Keratinocyte (primary cell): ENCODE results near the gene ABCA12. TPM values are rescaled to one million over a fixed set of nuclear protein-coding genes. Genes with fewer than 3 reads are reported as not detected.

Experiments
- DNase-seq: peaks from one replicate; pipeline ENCODE4 v3.0.0-alpha.2; 2011; ENCODE audit warnings: low read depth, missing footprints, low spot score
- FAIRE-seq: peaks from 2 replicates; lab custom pipeline; 2011; peaks lifted over from hg19 to GRCh38; lab: Jason Lieb, UNC
- H2AFZ ChIP-seq: 2 replicates; pipeline ENCODE4 v1.6.0; 2012; ENCODE audit warnings: low read length, control low read depth, inconsistent platforms; ENCODE audit not compliant: control insufficient read depth
- H3K27ac ChIP-seq: 2 replicates; pipeline ENCODE4 v1.5.1; 2011; ENCODE audit warnings: low read length; ENCODE audit not compliant: control insufficient read depth, insufficient read depth
- H3K27me3 ChIP-seq: 3 replicates; pipeline ENCODE4 v1.6.0; 2011; ENCODE audit warnings: low read length; ENCODE audit not compliant: control insufficient read depth, insufficient read depth; ENCODE audit errors: extremely low read depth
- H3K36me3 ChIP-seq, 2 experiments: 2 replicates in 1 of 2; 3 replicates in 1 of 2; pipeline ENCODE4 v1.5.1; 2011; ENCODE audit warnings: low read length in 2 of 2, mild to moderate bottlenecking in 1 of 2; ENCODE audit not compliant: control insufficient read depth in 2 of 2, insufficient read depth in 2 of 2; ENCODE audit errors: extremely low read depth in 1 of 2
- H3K4me1 ChIP-seq: 3 replicates; pipeline ENCODE4 v1.5.1; 2011; ENCODE audit warnings: low read length; ENCODE audit not compliant: control insufficient read depth, insufficient read depth; ENCODE audit errors: extremely low read depth
- H3K4me2 ChIP-seq: 3 replicates; pipeline ENCODE4 v1.6.0; 2011; ENCODE audit warnings: low read depth, low read length; ENCODE audit not compliant: control insufficient read depth, insufficient read depth; ENCODE audit errors: extremely low read depth
- H3K4me3 ChIP-seq, 3 experiments: fragments of 200-600 bp in 1 of 3; sonication (generic) in 1 of 3; 2 replicates in 2 of 3; 3 replicates in 1 of 3; pipeline ENCODE4 v1.5.1; 2011 to 2016; ENCODE audit warnings: low read length in 3 of 3, mild to moderate bottlenecking in 3 of 3, control low read depth in 2 of 3, inconsistent platforms in 1 of 3, low read depth in 1 of 3, mixed read lengths in 1 of 3, mixed run types in 1 of 3, moderate library complexity in 1 of 3; ENCODE audit not compliant: control insufficient read depth in 2 of 3, insufficient read depth in 2 of 3; ENCODE audit errors: extremely low read depth in 1 of 3
- H3K79me2 ChIP-seq: 2 replicates; pipeline ENCODE4 v1.6.0; 2012; ENCODE audit warnings: low read length; ENCODE audit not compliant: control insufficient read depth, insufficient read depth
- H3K9ac ChIP-seq: 3 replicates; pipeline ENCODE4 v1.6.0; 2011; ENCODE audit warnings: low read length; ENCODE audit not compliant: control insufficient read depth, insufficient read depth; ENCODE audit errors: extremely low read depth
- H3K9me1 ChIP-seq: 3 replicates; pipeline ENCODE4 v1.6.0; 2011; ENCODE audit warnings: low read length; ENCODE audit not compliant: control insufficient read depth, insufficient read depth; ENCODE audit errors: extremely low read depth
- H3K9me3 ChIP-seq: 2 replicates; pipeline ENCODE4 v1.5.1; 2012; ENCODE audit warnings: low read depth, low read length; ENCODE audit not compliant: control insufficient read depth
- H4K20me1 ChIP-seq: 3 replicates; pipeline ENCODE4 v1.6.0; 2011; ENCODE audit warnings: low read length; ENCODE audit not compliant: control insufficient read depth, insufficient read depth; ENCODE audit errors: extremely low read depth
- CTCF ChIP-seq, 3 experiments: IDR thresholded peaks in 1 of 3; conservative IDR thresholded peaks in 1 of 3; optimal IDR thresholded peaks in 1 of 3; 2 replicates in 2 of 3; 3 replicates in 1 of 3; pipeline versions ENCODE3 to v1.5.1; 2011; ENCODE audit warnings: low read length in 3 of 3, mild to moderate bottlenecking in 3 of 3, moderate library complexity in 2 of 3, control low read depth in 1 of 3, inconsistent platforms in 1 of 3; ENCODE audit not compliant: insufficient read depth in 2 of 3; ENCODE audit errors: extremely low read depth in 1 of 3
- EZH2 ChIP-seq: IDR thresholded peaks from one replicate; pipeline ENCODE4 v1.6.1; 2012; ENCODE audit warnings: inconsistent platforms, mild to moderate bottlenecking, low read length, moderate library complexity
- dilution Hi-C: fragments of 300-500 bp; cut with MboI; formaldehyde crosslinking; loops from one replicate; pipeline ENCODE4 v1.7.0; 2020; ENCODE audit warnings: low sequenced_read_pairs; ENCODE audit not compliant: extremely low pct_ligation_motif_present
- polyA plus RNA-seq, 5 experiments: library from polyadenylated mRNA; depleted of rRNA in 3 of 5; stranded (reverse) in 3 of 5; stranded (forward) in 1 of 5; unstranded in 1 of 5; fragments of >200 nt; gene quantifications; 1 replicate in 1 of 5; 2 replicates in 3 of 5; 3 replicates in 1 of 5; pipeline versions ENCODE4 v1.2.1 to v1.2.3, GENCODE V29; 2011 to 2012; ENCODE audit warnings: missing spikeins in 2 of 5, low read depth in 1 of 5, low replicate concordance in 1 of 5

ABCA12 gene
- polyA plus RNA-seq, 1 donor (not counting 4 experiments of a cell fraction or from before 2014, with no cell fraction given) = 10.9 TPM

GRCh38 chr2:214934006-214934405, 204.4 kb downstream of the ABCA12 start:
- FAIRE-seq = no peak
- TF ChIP-seq CTCF (optimal IDR thresholded peaks at IDR 0.05 in 1 of 3, IDR thresholded peaks at IDR 0.05 in 1 of 3, conservative IDR thresholded peaks at IDR 0.05 in 1 of 3; ENCODE audit: extremely low read depth in 1 of 3, insufficient read depth in 2 of 3, low read length in 3 of 3) (no peak), EZH2 (no peak)

DNA sequence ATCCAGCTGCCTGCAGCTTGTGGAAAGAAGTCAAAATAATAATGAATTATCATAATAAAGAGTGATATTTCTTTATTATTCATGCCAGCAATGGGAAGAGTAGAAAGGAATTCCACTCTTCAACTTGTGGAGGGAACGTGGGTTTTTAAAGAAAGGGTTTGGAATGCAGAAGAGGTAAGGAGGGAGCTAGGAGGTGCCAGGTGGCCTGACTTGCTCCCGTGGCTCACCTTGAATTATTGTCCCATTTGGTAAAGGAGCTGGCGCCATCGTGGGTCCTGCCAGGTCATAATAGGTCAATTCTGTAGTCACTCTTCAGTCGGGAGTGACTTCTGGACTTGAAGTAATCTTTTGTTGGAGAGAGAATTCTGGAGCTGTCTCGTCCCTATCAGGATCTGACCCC, 233.8 kb downstream of the ABCA12 start:
- H4K20me1 ChIP-seq = no peaks in the 10 kb centered on the region
- DNase-seq (no peak), FAIRE-seq (no peak)
- no peak overlapping the region for H3K9ac ChIP-seq
- H3K9me1 ChIP-seq = no peaks in the 10 kb centered on the region
- peaks cover 3% of the 10 kb centered on the region for H3K4me1 ChIP-seq
- H3K27ac ChIP-seq = no peak overlapping the region
- H2AFZ ChIP-seq = no peak overlapping the region
- dilution Hi-C loops = no loop called here
- H3K4me2 ChIP-seq = no peak overlapping the region
- no peaks in the 10 kb centered on the region for H3K79me2 ChIP-seq
- no peak overlapping the region for H3K4me3 ChIP-seq
- TF ChIP-seq EZH2 = no peak
- no peak for TF ChIP-seq CTCF (optimal IDR thresholded peaks at IDR 0.05 in 1 of 3, IDR thresholded peaks at IDR 0.05 in 1 of 3, conservative IDR thresholded peaks at IDR 0.05 in 1 of 3; ENCODE audit: extremely low read depth in 1 of 3, insufficient read depth in 2 of 3, low read length in 3 of 3)
- no peaks in the 10 kb centered on the region for H3K9me3 ChIP-seq
- H3K27me3 ChIP-seq = no peaks in the 10 kb centered on the region
- H3K36me3 ChIP-seq = no peaks in the 10 kb centered on the region

More at GRCh38 chr2:214934006-214934405, 204.4 kb downstream of the ABCA12 start:
- DNase-seq = no peak
- Histone ChIP-seq H3K27ac (no peak overlapping the region), H3K27me3 (no peaks in the 10 kb centered on the region), H3K4me1 (peaks cover 3% of the 10 kb centered on the region), H3K9ac (no peak overlapping the region), H4K20me1 (no peaks in the 10 kb centered on the region), H3K4me3 (no peak overlapping the region), H3K36me3 (peaks cover 0 to 8% of the 10 kb centered on the region in 2 experiments), H3K79me2 (no peaks in the 10 kb centered on the region), H3K4me2 (no peak overlapping the region), H3K9me3 (no peaks in the 10 kb centered on the region), H2AFZ (no peak overlapping the region), H3K9me1 (peaks cover 2% of the 10 kb centered on the region)
- dilution Hi-C loops = no loop called here
